WTC11 (cell line): ENCODE measurements around the gene EEF2K. TPM values are rescaled to one million over a fixed set of nuclear protein-coding genes. Genes with fewer than 3 reads are reported as not detected.
A peak's percentile ranks its signal among the peaks of the same experiment; 100 is the strongest.

Experiments used
- ATF1 ChIP-seq: sonication (generic); formaldehyde crosslinking; IDR thresholded peaks from 2 replicates; pipeline ENCODE4 v1.8.1; 2023; ENCODE audit warnings: mild to moderate bottlenecking, moderate library complexity, missing genetic modification reagents
- CREB1 ChIP-seq: sonication (generic); formaldehyde crosslinking; IDR thresholded peaks from 2 replicates; pipeline ENCODE4 v1.8.0; 2023; ENCODE audit warnings: mild to moderate bottlenecking, missing genetic modification reagents
- ESRRA ChIP-seq: sonication (generic); formaldehyde crosslinking; IDR thresholded peaks from 2 replicates; pipeline ENCODE4 v1.8.1; 2022; ENCODE audit warnings: mild to moderate bottlenecking, missing genetic modification reagents, borderline replicate concordance
- FOXP1 ChIP-seq: sonication (generic); formaldehyde crosslinking; IDR thresholded peaks from 2 replicates; pipeline ENCODE4 v1.8.0; 2022; ENCODE audit warnings: missing genetic modification reagents, mild to moderate bottlenecking, moderate library complexity, borderline replicate concordance
- IRF2 ChIP-seq: sonication (generic); formaldehyde crosslinking; IDR thresholded peaks from 2 replicates; pipeline ENCODE4 v1.8.0; 2022; ENCODE audit warnings: low read depth, missing genetic modification reagents, borderline replicate concordance
- MXD4 ChIP-seq: fragments of 250-450 bp; sonication (Bioruptor Pico); IDR thresholded peaks from 2 replicates; pipeline ENCODE4 v1.8.0; 2021; ENCODE audit warnings: mild to moderate bottlenecking, moderate library complexity, borderline replicate concordance
- NFE2L1 ChIP-seq: sonication (generic); formaldehyde crosslinking; IDR thresholded peaks from 2 replicates; pipeline ENCODE4 v1.8.1; 2023; ENCODE audit warnings: missing genetic modification reagents
- PRRX2 ChIP-seq: fragments of 250-450 bp; sonication (Bioruptor Pico); IDR thresholded peaks from 2 replicates; pipeline ENCODE4 v1.8.0; 2021; ENCODE audit warnings: mild to moderate bottlenecking
- RORB ChIP-seq: fragments of 250-450 bp; sonication (Bioruptor Pico); IDR thresholded peaks from 2 replicates; pipeline ENCODE4 v1.9.0; 2021; ENCODE audit warnings: mild to moderate bottlenecking
- SOX15 ChIP-seq: fragments of 250-450 bp; sonication (Bioruptor Pico); IDR thresholded peaks from 2 replicates; pipeline ENCODE4 v1.9.0; 2021; ENCODE audit warnings: mild to moderate bottlenecking
- ZNF263 ChIP-seq: sonication (generic); formaldehyde crosslinking; IDR thresholded peaks from 2 replicates; pipeline ENCODE4 v1.8.1; 2022; ENCODE audit warnings: low read depth, mild to moderate bottlenecking, moderate library complexity, missing genetic modification reagents
- total RNA-seq: library from RNA; stranded (reverse); gene quantifications from 3 replicates; pipeline ENCODE4 v1.2.3, GENCODE V29; 2021
- TF ChIP-seq, protein P1 (sequence below): sonication (generic); formaldehyde crosslinking; IDR thresholded peaks from 2 replicates; pipeline ENCODE4 v1.8.0; 2023; ENCODE audit warnings: missing genetic modification reagents, mild to moderate bottlenecking, borderline replicate concordance
- TF ChIP-seq, protein P2 (sequence below): sonication (generic); formaldehyde crosslinking; IDR thresholded peaks from 2 replicates; pipeline ENCODE4 v1.8.0; 2023; ENCODE audit warnings: missing genetic modification reagents
- TF ChIP-seq, protein P3 (sequence below): sonication (generic); formaldehyde crosslinking; IDR thresholded peaks from 2 replicates; pipeline ENCODE4 v1.8.0; 2022; ENCODE audit warnings: mild to moderate bottlenecking, missing genetic modification reagents
- TF ChIP-seq, protein P4 (sequence below): fragments of 250-450 bp; sonication (Bioruptor Pico); IDR thresholded peaks from 2 replicates; pipeline ENCODE4 v1.8.0; 2021; ENCODE audit warnings: mild to moderate bottlenecking
- TF ChIP-seq, protein P5 (sequence below): sonication (generic); formaldehyde crosslinking; IDR thresholded peaks from 2 replicates; pipeline ENCODE4 v1.8.0; 2022; ENCODE audit warnings: mild to moderate bottlenecking, missing genetic modification reagents
- TF ChIP-seq, protein P6 (sequence below): sonication (generic); formaldehyde crosslinking; IDR thresholded peaks from 2 replicates; pipeline ENCODE4 v1.8.1; 2023; ENCODE audit warnings: mild to moderate bottlenecking, missing genetic modification reagents, moderate library complexity
- TF ChIP-seq, protein P7 (sequence below): fragments of 250-450 bp; sonication (Bioruptor Pico); IDR thresholded peaks from 2 replicates; pipeline ENCODE4 v1.9.0; 2021; ENCODE audit warnings: mild to moderate bottlenecking
- TF ChIP-seq, protein P8 (sequence below): sonication (generic); formaldehyde crosslinking; conservative IDR thresholded peaks from 2 replicates; pipeline ENCODE4 v1.8.1; 2023; ENCODE audit warnings: mild to moderate bottlenecking, low read depth, missing genetic modification reagents, moderate library complexity
- TF ChIP-seq, protein P9 (sequence below): sonication (generic); formaldehyde crosslinking; IDR thresholded peaks from 2 replicates; pipeline ENCODE4 v1.8.1; 2022; ENCODE audit warnings: low read depth, missing genetic modification reagents, borderline replicate concordance
- TF ChIP-seq, protein P10 (sequence below): sonication (generic); formaldehyde crosslinking; IDR thresholded peaks from 2 replicates; pipeline ENCODE4 v1.8.0; 2022; ENCODE audit warnings: mild to moderate bottlenecking, missing genetic modification reagents

The EEF2K gene
- total RNA-seq, 1 experiment from 2014 or later, result 26.7 TPM

DNA sequence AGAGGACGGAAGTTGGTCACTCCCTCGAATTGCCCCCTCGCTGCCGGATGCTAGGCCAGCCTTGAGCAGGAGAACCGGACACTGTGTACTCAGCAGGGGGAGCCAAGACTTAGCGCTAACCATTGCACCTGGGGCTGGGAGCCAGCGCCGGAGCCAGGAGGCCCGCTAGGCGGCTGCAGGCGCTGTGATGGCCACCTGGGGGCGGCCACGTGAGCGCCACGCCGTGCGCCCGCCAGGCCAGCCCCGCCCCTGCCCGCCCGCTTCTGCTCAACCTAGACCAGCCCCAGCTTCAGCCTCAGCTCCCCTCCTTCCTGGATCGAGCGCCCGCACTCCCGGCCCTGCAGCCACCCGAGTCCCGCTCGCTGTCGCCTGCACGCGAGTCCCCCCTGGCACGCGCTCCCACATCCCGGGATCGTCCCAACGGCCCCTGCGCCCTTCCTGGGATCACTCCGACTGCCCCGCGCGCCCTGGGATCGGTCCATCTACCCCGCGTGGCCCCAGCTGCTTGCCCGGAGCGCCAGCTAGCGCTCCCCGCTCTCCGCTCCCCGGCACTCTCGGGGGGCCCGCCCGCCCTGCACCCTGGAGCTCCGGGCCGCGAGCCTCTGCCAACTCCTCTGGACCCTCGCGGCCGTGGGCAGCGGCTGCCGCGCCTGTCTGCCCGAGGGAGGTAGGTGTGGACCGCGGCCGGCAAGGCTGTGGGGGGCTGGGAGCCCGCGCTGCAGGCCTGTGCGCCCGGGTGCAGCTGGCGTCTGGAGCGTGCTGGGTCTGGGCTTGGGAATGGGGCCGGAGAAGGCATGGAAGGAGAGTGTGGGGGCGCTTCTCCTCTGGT is at the start of gene EEF2K (continued):
- TF ChIP-seq, protein P1, sequence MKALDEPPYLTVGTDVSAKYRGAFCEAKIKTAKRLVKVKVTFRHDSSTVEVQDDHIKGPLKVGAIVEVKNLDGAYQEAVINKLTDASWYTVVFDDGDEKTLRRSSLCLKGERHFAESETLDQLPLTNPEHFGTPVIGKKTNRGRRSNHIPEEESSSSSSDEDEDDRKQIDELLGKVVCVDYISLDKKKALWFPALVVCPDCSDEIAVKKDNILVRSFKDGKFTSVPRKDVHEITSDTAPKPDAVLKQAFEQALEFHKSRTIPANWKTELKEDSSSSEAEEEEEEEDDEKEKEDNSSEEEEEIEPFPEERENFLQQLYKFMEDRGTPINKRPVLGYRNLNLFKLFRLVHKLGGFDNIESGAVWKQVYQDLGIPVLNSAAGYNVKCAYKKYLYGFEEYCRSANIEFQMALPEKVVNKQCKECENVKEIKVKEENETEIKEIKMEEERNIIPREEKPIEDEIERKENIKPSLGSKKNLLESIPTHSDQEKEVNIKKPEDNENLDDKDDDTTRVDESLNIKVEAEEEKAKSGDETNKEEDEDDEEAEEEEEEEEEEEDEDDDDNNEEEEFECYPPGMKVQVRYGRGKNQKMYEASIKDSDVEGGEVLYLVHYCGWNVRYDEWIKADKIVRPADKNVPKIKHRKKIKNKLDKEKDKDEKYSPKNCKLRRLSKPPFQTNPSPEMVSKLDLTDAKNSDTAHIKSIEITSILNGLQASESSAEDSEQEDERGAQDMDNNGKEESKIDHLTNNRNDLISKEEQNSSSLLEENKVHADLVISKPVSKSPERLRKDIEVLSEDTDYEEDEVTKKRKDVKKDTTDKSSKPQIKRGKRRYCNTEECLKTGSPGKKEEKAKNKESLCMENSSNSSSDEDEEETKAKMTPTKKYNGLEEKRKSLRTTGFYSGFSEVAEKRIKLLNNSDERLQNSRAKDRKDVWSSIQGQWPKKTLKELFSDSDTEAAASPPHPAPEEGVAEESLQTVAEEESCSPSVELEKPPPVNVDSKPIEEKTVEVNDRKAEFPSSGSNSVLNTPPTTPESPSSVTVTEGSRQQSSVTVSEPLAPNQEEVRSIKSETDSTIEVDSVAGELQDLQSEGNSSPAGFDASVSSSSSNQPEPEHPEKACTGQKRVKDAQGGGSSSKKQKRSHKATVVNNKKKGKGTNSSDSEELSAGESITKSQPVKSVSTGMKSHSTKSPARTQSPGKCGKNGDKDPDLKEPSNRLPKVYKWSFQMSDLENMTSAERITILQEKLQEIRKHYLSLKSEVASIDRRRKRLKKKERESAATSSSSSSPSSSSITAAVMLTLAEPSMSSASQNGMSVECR (CRISPR knock-in tag), result peak; percentile 28; the same call in 1 of the 2 replicates
- TF ChIP-seq, protein P2, sequence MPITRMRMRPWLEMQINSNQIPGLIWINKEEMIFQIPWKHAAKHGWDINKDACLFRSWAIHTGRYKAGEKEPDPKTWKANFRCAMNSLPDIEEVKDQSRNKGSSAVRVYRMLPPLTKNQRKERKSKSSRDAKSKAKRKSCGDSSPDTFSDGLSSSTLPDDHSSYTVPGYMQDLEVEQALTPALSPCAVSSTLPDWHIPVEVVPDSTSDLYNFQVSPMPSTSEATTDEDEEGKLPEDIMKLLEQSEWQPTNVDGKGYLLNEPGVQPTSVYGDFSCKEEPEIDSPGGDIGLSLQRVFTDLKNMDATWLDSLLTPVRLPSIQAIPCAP (CRISPR knock-in tag), result no peak
- TF ChIP-seq, protein P3, sequence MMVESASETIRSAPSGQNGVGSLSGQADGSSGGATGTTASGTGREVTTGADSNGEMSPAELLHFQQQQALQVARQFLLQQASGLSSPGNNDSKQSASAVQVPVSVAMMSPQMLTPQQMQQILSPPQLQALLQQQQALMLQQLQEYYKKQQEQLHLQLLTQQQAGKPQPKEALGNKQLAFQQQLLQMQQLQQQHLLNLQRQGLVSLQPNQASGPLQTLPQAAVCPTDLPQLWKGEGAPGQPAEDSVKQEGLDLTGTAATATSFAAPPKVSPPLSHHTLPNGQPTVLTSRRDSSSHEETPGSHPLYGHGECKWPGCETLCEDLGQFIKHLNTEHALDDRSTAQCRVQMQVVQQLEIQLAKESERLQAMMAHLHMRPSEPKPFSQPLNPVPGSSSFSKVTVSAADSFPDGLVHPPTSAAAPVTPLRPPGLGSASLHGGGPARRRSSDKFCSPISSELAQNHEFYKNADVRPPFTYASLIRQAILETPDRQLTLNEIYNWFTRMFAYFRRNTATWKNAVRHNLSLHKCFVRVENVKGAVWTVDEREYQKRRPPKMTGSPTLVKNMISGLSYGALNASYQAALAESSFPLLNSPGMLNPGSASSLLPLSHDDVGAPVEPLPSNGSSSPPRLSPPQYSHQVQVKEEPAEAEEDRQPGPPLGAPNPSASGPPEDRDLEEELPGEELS (CRISPR knock-in tag), result peak; percentile 76
- TF ChIP-seq NFE2L1 (CRISPR knock-in tag), result no peak; the same call in 1 of the 2 replicates
- TF ChIP-seq, protein P4, sequence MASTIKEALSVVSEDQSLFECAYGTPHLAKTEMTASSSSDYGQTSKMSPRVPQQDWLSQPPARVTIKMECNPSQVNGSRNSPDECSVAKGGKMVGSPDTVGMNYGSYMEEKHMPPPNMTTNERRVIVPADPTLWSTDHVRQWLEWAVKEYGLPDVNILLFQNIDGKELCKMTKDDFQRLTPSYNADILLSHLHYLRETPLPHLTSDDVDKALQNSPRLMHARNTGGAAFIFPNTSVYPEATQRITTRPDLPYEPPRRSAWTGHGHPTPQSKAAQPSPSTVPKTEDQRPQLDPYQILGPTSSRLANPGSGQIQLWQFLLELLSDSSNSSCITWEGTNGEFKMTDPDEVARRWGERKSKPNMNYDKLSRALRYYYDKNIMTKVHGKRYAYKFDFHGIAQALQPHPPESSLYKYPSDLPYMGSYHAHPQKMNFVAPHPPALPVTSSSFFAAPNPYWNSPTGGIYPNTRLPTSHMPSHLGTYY (CRISPR knock-in tag), result no peak
- no peak; the same call in 1 of the 2 replicates for TF ChIP-seq FOXP1 (CRISPR knock-in tag)
- TF ChIP-seq IRF2 (CRISPR knock-in tag), result no peak
- TF ChIP-seq ATF1 (CRISPR knock-in tag), result no peak
- peak; percentile 67; the same call in 1 of the 2 replicates for TF ChIP-seq ESRRA (CRISPR knock-in tag)
- TF ChIP-seq, protein P5, sequence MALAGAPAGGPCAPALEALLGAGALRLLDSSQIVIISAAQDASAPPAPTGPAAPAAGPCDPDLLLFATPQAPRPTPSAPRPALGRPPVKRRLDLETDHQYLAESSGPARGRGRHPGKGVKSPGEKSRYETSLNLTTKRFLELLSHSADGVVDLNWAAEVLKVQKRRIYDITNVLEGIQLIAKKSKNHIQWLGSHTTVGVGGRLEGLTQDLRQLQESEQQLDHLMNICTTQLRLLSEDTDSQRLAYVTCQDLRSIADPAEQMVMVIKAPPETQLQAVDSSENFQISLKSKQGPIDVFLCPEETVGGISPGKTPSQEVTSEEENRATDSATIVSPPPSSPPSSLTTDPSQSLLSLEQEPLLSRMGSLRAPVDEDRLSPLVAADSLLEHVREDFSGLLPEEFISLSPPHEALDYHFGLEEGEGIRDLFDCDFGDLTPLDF (CRISPR knock-in tag), result no peak
- peak; percentile 27; the same call in 1 of the 2 replicates for TF ChIP-seq PRRX2 (CRISPR knock-in tag)
- TF ChIP-seq RORB, result no peak
- TF ChIP-seq, protein P6, sequence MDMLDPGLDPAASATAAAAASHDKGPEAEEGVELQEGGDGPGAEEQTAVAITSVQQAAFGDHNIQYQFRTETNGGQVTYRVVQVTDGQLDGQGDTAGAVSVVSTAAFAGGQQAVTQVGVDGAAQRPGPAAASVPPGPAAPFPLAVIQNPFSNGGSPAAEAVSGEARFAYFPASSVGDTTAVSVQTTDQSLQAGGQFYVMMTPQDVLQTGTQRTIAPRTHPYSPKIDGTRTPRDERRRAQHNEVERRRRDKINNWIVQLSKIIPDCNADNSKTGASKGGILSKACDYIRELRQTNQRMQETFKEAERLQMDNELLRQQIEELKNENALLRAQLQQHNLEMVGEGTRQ (CRISPR knock-in tag), result peak; percentile 92
- TF ChIP-seq, protein P7, sequence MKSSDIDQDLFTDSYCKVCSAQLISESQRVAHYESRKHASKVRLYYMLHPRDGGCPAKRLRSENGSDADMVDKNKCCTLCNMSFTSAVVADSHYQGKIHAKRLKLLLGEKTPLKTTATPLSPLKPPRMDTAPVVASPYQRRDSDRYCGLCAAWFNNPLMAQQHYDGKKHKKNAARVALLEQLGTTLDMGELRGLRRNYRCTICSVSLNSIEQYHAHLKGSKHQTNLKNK (CRISPR knock-in tag), result no peak
- TF ChIP-seq, protein P8, sequence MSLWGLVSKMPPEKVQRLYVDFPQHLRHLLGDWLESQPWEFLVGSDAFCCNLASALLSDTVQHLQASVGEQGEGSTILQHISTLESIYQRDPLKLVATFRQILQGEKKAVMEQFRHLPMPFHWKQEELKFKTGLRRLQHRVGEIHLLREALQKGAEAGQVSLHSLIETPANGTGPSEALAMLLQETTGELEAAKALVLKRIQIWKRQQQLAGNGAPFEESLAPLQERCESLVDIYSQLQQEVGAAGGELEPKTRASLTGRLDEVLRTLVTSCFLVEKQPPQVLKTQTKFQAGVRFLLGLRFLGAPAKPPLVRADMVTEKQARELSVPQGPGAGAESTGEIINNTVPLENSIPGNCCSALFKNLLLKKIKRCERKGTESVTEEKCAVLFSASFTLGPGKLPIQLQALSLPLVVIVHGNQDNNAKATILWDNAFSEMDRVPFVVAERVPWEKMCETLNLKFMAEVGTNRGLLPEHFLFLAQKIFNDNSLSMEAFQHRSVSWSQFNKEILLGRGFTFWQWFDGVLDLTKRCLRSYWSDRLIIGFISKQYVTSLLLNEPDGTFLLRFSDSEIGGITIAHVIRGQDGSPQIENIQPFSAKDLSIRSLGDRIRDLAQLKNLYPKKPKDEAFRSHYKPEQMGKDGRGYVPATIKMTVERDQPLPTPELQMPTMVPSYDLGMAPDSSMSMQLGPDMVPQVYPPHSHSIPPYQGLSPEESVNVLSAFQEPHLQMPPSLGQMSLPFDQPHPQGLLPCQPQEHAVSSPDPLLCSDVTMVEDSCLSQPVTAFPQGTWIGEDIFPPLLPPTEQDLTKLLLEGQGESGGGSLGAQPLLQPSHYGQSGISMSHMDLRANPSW, result no peak
- TF ChIP-seq, protein P9, sequence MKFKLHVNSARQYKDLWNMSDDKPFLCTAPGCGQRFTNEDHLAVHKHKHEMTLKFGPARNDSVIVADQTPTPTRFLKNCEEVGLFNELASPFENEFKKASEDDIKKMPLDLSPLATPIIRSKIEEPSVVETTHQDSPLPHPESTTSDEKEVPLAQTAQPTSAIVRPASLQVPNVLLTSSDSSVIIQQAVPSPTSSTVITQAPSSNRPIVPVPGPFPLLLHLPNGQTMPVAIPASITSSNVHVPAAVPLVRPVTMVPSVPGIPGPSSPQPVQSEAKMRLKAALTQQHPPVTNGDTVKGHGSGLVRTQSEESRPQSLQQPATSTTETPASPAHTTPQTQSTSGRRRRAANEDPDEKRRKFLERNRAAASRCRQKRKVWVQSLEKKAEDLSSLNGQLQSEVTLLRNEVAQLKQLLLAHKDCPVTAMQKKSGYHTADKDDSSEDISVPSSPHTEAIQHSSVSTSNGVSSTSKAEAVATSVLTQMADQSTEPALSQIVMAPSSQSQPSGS, result no peak
- TF ChIP-seq, protein P10, sequence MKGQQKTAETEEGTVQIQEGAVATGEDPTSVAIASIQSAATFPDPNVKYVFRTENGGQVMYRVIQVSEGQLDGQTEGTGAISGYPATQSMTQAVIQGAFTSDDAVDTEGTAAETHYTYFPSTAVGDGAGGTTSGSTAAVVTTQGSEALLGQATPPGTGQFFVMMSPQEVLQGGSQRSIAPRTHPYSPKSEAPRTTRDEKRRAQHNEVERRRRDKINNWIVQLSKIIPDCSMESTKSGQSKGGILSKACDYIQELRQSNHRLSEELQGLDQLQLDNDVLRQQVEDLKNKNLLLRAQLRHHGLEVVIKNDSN (CRISPR knock-in tag), result peak; percentile 78
- TF ChIP-seq MXD4, result no peak
- no peak for TF ChIP-seq SOX15 (CRISPR knock-in tag)
- peak; percentile 17; the same call in 1 of the 2 replicates for TF ChIP-seq CREB1
- TF ChIP-seq ZNF263 (CRISPR knock-in tag), result no peak
